ENCODE data around the gene FAF1.

The FAF1 gene

GRCh38 chr1:50488356-50488755 is 471.7 kb downstream of the FAF1 start:
- TF ChIP-seq CTCF (IDR thresholded peaks at IDR 0.05) = no peak
- no peak overlapping the region for H3K4me3 ChIP-seq
- H3K27me3 ChIP-seq = no peaks in the 10 kb centered on the region
- H3K9me3 ChIP-seq = no peaks in the 10 kb centered on the region
- H3K4me1 ChIP-seq = no peaks in the 10 kb centered on the region
- intact Hi-C loops (cut with DNase I; ENCODE audit: low total_unique reads) = no loop called here
- no peak overlapping the region for H3K27ac ChIP-seq
- H3K36me3 ChIP-seq = peaks cover 12 to 38% (median 36%) of the 10 kb centered on the region in 3 donors
- no peak for DNase-seq

DNA sequence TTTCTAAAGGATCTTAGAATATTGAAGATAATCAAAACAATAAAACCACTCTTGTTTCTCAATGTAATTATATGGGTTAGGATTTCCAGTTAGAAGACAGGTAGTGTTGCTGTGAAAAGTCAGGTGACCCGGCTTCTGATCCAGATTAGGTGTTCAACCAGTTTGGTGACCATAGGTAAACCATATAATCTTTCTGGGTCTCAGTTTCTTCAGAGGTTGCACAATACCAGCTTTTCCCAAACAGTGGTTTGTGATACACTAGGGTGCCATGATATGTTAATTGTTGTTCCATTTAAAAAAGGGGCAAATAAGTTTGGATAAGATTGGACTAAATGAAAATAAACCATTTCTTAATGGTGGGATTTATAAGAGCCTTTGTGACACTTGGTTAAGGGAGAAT is 472.3 kb downstream of the FAF1 start:
- H3K4me1 ChIP-seq = no peaks in the 10 kb centered on the region
- DNase-seq = no peak

GRCh38 chr1:50481142-50481736 is 478.8 kb downstream of the FAF1 start:
- DNase-seq = no peak
- H3K9me3 ChIP-seq = no peaks in the 10 kb centered on the region
- H3K27me3 ChIP-seq = no peaks in the 10 kb centered on the region
- no peak overlapping the region for H3K4me3 ChIP-seq
- TF ChIP-seq CTCF (IDR thresholded peaks at IDR 0.05) = no peak
- no peak overlapping the region for H3K27ac ChIP-seq
- intact Hi-C loops (cut with DNase I; ENCODE audit: low total_unique reads) = no loop called here
- no peaks in the 10 kb centered on the region for H3K4me1 ChIP-seq
- peaks cover 0 to 8% (median 7%) of the 10 kb centered on the region in 3 donors for H3K36me3 ChIP-seq

More for the DNA sequence above, 472.3 kb downstream of the FAF1 start:
- no peak for TF ChIP-seq CTCF (IDR thresholded peaks at IDR 0.05)
- H3K9me3 ChIP-seq = no peaks in the 10 kb centered on the region
- intact Hi-C loops (cut with DNase I; ENCODE audit: low total_unique reads) = no loop called here
- H3K4me3 ChIP-seq = no peak overlapping the region
- H3K27me3 ChIP-seq = no peaks in the 10 kb centered on the region
- H3K27ac ChIP-seq = no peak overlapping the region
- peaks cover 12 to 38% (median 36%) of the 10 kb centered on the region in 3 donors for H3K36me3 ChIP-seq

DNA sequence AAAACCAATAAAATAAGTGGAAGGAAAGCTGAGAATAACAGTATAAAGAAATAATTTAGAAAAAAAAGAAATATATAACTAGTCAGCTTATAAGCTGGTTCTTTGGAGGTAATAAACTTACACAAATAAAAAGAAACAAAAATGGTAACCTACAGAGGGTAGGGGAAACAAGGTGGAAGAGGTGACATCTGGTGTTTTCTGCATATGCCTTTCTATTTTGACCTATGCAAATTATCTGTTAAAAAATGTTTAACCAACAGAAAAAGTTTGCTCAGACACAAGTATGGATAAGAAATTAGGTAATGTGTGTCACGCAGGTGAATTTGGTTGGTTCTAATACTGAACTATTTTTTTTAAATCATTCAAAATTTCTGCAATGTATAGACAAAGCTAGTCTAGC is 483.3 kb downstream of the FAF1 start:
- Histone ChIP-seq H3K36me3 (peaks cover 27 to 36% (median 31%) of the 10 kb centered on the region in 3 donors), H3K4me3 (no peak overlapping the region), H3K27me3 (no peaks in the 10 kb centered on the region), H3K4me1 (no peaks in the 10 kb centered on the region), H3K27ac (no peak overlapping the region), H3K9me3 (no peaks in the 10 kb centered on the region)
- intact Hi-C loops (cut with DNase I; ENCODE audit: low total_unique reads) = no loop called here
- TF ChIP-seq CTCF (IDR thresholded peaks at IDR 0.05) = no peak
- DNase-seq = no peak

GRCh38 chr1:50474859-50475809 is 484.9 kb downstream of the FAF1 start:
- no peaks in the 10 kb centered on the region for H3K9me3 ChIP-seq
- H3K4me1 ChIP-seq = no peaks in the 10 kb centered on the region
- H3K27me3 ChIP-seq = no peaks in the 10 kb centered on the region
- H3K36me3 ChIP-seq = peaks cover 24 to 47% (median 27%) of the 10 kb centered on the region in 3 donors
- DNase-seq = no peak
- intact Hi-C loops (cut with DNase I; ENCODE audit: low total_unique reads) = no loop called here
- no peak overlapping the region for H3K4me3 ChIP-seq
- TF ChIP-seq CTCF (IDR thresholded peaks at IDR 0.05) = no peak
- H3K27ac ChIP-seq = no peak overlapping the region

All from tibial artery (tissue), 4 donors.